T1000 (cell line): Measurements from ENCODE around the gene C1orf210.

Source experiments
- DNase-seq: peaks from one replicate; lab custom pipeline; 2025; ENCODE audit warnings: mixed read lengths; lab: John Stamatoyannopoulos, UW

The C1orf210 gene

DNA sequence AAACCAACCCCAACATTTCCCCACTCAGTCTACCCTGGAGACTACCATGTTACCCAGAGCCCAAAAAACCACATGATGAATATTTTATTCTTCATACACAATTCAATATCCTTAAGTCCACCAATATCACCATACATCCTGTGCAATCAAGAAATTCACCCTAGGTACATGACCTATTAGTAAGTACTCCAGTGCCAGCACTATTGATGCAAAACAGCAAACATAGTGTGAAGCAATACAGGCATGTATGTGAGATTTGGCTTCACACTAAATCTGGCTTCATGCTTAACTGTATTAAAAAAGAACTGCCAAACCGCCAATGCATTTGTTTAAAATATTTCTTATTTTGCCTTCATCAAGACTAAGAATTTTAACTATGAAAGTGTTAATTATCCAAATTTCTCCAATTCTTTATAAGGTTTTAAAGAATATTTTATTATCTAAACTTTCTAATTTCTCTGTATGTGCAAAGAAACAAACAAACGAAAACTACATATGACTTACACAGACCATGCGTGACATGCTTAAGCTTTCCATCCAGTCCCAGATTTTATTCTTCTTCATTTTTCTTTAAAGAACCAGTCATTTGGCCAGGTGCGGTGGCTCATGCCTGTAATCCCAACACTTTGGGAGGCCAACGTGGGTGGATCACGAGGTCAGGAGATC, 38.0 kb downstream of the C1orf210 start:
- DNase-seq, result no peak

DNA sequence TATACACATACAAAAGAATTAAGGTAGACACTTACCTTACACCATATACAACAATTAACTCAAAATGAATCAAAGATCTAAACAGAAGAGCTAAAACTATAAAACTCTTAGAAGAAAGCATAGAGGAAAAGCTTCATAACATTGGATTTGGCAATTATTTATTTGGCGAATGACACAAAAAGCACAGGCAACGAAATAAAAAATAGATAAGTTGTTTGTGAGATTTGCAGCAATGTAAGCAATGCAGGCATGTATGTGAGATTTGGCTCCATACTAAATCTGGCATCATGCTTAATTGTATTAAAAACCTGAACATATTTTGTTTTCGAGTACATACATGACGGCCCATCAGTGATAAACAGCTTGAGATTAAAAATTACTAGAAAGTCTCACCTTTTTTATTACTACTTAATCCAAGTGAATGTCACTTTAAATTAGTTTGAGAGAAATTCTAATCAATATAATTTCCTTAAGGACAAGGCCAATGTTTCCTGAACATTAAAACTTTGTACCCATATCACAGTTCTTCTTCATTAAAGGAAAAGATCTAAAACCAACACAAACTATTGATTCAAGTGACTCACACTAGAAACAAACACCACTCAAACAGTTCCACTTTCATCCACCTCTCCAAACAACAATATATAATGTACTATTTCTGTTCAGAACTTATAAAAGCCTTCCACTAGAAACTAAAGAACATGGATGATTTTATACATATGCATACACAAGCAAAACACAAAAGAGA, 38.7 kb downstream of the C1orf210 start:
- no peak for DNase-seq

DNA sequence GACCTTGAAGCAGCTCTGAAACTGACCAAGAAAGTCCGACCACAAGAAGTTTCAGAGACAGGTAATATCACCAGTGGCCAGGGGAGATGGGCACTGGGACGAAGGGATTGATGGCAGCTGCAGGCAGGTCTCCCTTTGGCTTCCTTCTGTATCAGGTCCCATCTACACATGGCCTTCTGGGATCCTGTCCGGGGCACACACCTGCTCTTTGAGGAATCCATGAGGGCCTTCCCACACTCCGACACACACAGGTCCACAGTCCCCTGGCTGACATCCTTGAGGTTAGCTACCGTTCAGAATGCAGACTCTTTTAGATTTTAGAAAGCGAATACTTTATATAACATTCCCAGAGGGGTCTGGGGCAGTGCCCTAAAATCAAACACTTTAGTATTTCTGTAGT, 42.1 kb downstream of the C1orf210 start:
- no peak for DNase-seq

DNA sequence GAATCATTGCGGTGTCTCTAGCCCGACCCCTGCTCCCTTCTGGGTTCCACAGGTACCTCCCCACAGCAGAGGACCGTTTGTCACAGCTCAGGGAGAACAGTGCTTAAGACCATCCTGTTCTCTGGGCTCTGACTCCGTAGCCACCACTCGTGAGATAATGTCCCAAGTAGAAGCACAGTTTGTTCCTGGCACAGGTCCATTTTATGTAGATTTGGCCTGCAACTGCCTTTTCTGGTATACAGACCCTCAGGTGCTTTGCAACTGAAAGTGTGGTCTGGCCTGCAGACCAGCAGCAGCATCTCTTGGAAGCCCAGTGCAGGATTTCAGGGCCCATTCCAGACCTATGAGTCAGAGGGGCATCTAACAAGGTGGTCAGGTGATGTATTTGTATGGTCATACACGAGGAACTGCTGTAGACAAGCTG, 44.0 kb downstream of the C1orf210 start:
- DNase-seq, result peak; percentile 49

DNA sequence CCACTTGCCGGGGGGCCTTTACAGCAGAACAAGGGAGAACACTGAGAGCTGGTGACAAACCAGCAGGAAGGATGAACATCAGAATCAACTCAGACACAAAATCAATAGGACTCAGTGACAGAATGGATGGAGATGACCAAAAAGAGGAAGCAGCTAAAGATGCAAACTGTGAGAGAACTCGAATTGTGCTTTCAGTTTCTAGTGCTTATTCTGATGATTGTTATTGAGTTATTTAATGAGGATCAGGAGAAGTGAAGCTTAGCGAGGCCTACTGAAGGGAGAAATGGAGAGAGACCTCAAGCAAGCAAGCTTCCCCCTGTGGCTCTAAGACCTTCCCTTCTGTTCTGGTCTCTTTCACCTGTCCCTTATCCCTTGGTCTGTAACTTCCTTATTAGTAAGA, 45.9 kb downstream of the C1orf210 start:
- no peak for DNase-seq

DNA sequence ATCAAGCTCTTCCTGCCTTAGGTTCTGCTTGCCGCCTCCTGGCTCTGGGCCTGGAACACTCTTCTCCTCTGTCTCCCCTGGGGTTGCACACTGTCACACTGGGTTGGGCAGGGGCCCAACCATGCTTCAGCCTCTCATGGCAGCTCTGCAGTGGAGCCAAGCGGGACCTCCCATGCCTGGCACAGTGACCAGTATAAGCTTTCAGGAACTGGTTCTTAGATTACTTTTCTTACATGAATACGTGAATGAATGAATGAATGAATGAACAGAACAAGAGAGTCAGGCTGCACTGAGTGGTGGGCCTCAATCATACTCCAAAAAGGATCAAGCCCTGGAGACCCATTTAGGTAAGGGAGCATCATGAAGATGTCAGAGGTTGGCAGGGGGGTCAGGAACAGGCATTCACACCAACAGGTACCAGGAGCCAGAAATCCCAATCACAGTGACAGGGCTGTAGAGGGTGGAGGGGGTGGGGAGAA, 46.4 kb downstream of the C1orf210 start:
- no peak for DNase-seq

DNA sequence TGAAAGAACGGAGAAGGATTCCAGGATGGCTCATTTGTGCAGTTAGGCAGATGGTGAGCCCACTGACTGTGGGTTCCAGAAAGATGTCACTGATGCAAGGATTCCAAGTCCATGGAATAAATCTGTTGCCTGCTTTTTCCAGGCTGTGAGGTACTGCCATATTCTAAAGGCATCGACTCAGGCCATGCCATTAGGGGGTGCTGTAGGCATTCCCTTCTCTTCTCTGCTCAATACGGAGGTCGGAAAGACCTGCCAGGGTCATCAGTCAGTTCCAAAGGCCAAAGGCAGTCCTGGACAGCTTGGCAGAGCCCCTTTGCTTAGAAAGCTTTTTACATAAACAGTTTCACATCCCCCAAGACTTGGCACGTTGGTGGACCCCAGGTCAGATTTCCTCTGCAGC, 47.3 kb downstream of the C1orf210 start:
- DNase-seq, result no peak

DNA sequence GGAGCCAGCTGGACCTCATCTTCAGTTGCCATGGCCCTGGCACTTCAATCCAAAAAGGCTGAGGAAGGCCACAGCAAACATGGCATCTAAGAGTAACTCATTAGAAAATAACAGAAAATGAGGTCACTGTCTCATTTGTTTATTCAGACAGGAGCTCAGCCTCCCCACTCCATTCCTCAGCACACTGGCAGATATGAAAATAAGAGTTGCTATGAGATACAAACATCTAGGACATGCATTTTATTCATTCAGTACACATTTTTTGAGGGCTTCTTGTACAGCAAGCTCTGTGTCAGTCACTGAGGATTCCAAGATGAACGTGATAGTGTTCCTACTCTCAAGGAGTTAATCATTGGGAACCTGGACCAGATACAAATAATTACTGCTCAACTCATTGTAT, 48.3 kb downstream of the C1orf210 start:
- no peak for DNase-seq

DNA sequence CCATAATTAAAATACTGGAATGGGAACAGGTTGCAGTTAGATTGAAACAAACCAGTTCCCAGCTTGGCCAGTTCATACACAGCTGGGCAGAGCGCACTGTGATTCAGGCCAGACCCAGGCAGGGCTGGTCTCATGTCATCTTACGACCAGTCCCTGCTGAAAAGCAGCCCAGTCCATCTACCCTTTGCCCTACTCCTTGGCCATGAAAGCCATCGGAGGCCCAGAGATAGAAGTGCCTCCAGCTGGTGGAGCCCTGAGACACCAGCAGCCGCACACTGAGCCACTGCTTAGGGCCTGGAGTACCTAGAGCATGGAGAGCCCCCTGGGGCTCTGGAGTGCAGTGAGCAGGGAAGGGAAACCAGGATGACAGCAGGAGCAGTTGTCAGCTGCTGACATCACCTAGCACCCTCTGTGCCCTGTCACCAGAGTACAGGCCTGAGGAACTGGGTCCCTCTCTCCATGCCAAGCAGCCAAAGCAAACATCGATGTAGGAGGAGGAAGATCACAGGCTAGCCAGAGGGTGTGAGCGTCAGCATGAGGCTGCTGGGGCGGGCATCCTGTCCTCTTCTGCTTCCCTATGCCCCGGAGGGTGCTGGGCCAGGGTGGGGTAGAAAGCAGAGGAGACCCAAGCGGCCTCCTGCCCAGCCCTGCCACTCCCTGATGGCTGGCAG, 49.8 kb downstream of the C1orf210 start:
- DNase-seq, result no peak

DNA sequence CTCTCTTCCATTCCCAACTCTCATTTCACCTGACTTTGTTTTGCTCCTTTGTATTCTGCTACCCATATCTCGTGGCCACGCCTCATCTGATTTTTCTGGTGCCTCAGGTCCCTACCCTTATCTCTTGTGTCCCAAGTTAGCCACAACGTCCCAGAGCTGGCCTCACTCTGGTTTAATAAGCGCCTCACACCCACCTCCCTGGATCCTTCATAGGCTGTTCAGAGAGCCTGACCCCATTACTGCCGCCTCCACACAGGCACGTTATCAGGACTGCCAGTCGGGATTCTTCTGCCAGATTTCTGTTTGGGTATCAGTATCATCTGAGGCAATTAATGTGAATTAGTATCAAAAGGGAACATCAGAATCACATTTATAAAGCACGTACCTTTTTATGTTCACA, 50.3 kb downstream of the C1orf210 start:
- DNase-seq, result no peak

DNA sequence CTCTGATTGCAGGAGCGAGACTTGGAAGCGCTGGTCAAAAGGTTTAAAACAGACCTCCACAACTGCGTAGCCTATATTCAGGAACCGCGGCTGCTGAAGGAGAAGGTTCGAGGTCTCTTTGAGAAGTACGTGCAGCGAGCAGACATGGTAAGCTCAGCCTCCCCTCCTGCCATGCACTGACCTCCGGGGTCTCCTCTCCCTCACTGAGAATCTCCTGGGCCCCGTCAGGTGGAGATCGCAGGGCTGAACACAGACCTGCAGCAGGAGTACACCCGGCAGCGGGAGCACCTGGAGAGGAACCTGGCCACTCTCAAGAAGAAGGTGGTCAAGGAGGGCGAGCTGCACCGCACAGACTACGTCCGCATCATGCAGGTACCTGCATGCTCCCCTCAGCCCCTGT, 51.1 kb downstream of the C1orf210 start:
- no peak for DNase-seq

DNA sequence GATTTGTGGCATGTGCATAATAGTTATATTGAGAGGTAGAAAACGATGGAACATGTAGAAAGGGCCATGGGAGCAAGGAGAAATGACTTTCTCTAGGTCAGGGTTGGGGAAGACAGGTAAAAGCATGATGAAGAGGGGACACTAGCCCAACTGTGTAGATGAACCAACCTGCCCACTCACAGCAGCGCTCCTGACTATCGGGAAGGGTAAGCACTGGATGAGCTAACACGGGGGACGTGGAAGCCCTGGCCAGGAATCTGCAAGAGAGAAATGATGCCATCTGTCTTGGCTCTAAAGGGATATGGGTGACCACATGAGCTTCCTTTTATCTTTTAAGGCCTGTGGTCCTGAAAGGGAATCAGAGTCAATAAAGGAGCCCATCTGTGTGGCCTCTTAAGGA, 51.8 kb downstream of the C1orf210 start:
- no peak for DNase-seq

DNA sequence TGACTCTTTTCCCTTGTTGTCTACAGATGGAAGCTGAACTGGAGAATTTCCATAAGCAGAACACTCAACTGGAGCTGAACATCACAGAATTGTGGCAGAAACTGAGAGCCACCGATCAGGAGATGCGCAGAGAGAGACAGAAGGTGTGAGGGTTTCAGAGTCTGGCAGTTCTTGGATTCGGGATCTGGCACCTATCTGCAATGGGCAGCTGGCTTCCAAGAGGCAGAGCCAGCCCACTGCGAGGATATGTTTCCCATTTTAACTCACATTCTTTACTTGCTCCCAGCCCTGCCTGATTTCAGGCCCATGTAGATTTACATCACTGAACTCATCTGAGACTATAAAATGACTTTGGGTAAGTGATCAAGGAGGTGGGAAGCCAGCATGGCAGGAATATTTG, 52.9 kb downstream of the C1orf210 start:
- no peak for DNase-seq

DNA sequence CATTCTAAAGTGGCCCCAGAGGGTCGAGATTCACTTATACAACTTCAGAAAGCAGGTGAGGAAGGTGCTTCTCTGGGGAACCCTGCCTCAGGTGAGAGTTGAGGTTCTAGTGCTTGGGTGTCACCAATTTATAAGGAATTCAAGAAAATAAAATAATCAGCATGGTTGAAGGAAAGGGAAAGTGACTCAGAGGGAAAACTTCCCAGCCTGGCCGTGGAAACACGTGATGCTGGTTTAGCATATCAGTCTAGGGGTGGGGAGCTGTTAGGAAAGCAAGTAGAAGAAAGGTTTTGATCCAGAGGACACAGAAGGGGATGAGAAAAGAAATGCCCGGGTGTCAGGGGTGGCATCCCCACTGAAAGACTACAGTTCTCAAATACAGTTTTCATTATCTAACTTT, 53.3 kb downstream of the C1orf210 start:
- DNase-seq, result no peak
